HepG2 (cell line): ENCODE results near the gene SLC7A10. TPM values are rescaled to one million over a fixed set of nuclear protein-coding genes. Genes with fewer than 3 reads are reported as not detected.

Experiments
- ATAC-seq: fragments of 200-7000 bp; cut with Tn5 transposase; 3 replicates; pipeline ENCODE4 v1.9.1; 2020; ENCODE audit warnings: mild to moderate bottlenecking, moderate library complexity
- BruUV-seq: library from RNA; stranded (reverse); fragments of 400-500 nt; replicated peaks from 2 replicates; lab custom pipeline; 2021; lab: Mats Ljungman, UMichigan
- CTCF ChIA-PET: fragments of 300-600 bp; formaldehyde crosslinking; extraction: SDS; loops from one replicate; lab custom pipeline; 2021; ENCODE audit warnings: low total read pairs, inconsistent platforms, low intra/inter-chr PET ratio; lab: Yijun Ruan, JAX
- POLR2A ChIA-PET: fragments of 350-600 bp; sonication (Branson Sonifier 250); formaldehyde crosslinking; loops from one replicate; lab custom pipeline; 2020; ENCODE audit warnings: antibody characterized with exemption, inconsistent platforms; lab: Yijun Ruan, JAX
- DNase-seq: peaks from one replicate; pipeline ENCODE4 v3.0.0-alpha.2; 2015; ENCODE audit warnings: low spot score
- FAIRE-seq: peaks from 3 replicates; lab custom pipeline; 2011; peaks lifted over from hg19 to GRCh38; lab: Jason Lieb, UNC
- H2AFZ ChIP-seq: one replicate; pipeline ENCODE4 v1.6.1; 2011; ENCODE audit warnings: low read length, inconsistent platforms
- H3K27ac ChIP-seq: fragments of 300-600 bp; 3 replicates; pipeline ENCODE4 v1.8.0; 2011; ENCODE audit warnings: mixed run types, mild to moderate bottlenecking, mixed read lengths, low read length, inconsistent platforms; ENCODE audit not compliant: insufficient read depth; ENCODE audit errors: extremely low read length
- H3K27me3 ChIP-seq, 2 experiments: fragments of 200-600 bp in 1 of 2; 2 replicates in 1 of 2; 3 replicates in 1 of 2; pipeline versions ENCODE4 v1.6.0 to v1.8.0; 2011; ENCODE audit warnings: low read length in 2 of 2, mild to moderate bottlenecking in 2 of 2, moderate library complexity in 2 of 2, inconsistent platforms in 1 of 2; ENCODE audit not compliant: insufficient read depth in 2 of 2, control insufficient read depth in 1 of 2
- H3K36me3 ChIP-seq, 2 experiments: fragments of 200-600 bp in 1 of 2; replicated peaks in 1 of 2; 2 replicates in 1 of 2; 3 replicates in 1 of 2; pipeline versions ENCODE4 v1.5.1 to v1.8.0; 2011; ENCODE audit warnings: low read length in 2 of 2, inconsistent platforms in 1 of 2; ENCODE audit not compliant: insufficient read depth in 2 of 2, control insufficient read depth in 1 of 2
- H3K4me1 ChIP-seq: 2 replicates; pipeline ENCODE4 v1.5.1; 2012; ENCODE audit warnings: low read length, inconsistent platforms; ENCODE audit not compliant: insufficient read depth
- H3K4me2 ChIP-seq: 2 replicates; pipeline ENCODE4 v1.6.0; 2011; ENCODE audit warnings: low read depth, low read length, inconsistent platforms
- H3K4me3 ChIP-seq, 3 experiments: fragments of 200-600 bp in 1 of 3; sonication (generic), shearing (Covaris generic) in 1 of 3; replicated peaks in 1 of 3; 2 replicates each; pipeline ENCODE4 v1.5.1; 2011 to 2016; ENCODE audit warnings: low read length in 3 of 3, inconsistent platforms in 2 of 3, low read depth in 2 of 3, mild to moderate bottlenecking in 2 of 3, control low read depth in 1 of 3, mixed read lengths in 1 of 3; ENCODE audit not compliant: insufficient read depth in 1 of 3
- H3K79me2 ChIP-seq: one replicate; pipeline ENCODE4 v1.6.1; 2011; ENCODE audit warnings: low read length, inconsistent platforms; ENCODE audit not compliant: insufficient read depth
- H3K9ac ChIP-seq: 2 replicates; pipeline ENCODE4 v1.6.0; 2011; ENCODE audit warnings: mild to moderate bottlenecking, low read depth, low read length, inconsistent platforms; ENCODE audit not compliant: insufficient read depth
- H3K9me3 ChIP-seq: 2 replicates; pipeline ENCODE4 v1.5.1; 2012; ENCODE audit warnings: mild to moderate bottlenecking, low read length
- H4K20me1 ChIP-seq: 2 replicates; pipeline ENCODE4 v1.6.0; 2011; ENCODE audit warnings: inconsistent platforms, mild to moderate bottlenecking, low read length, moderate library complexity; ENCODE audit not compliant: insufficient read depth
- HNRNPL ChIP-seq: fragments of 200-400 bp; formaldehyde crosslinking; IDR thresholded peaks from 2 replicates; pipeline ENCODE4 v1.6.1; 2017; ENCODE audit warnings: mild to moderate bottlenecking, low read depth, low read length
- PAX8 ChIP-seq: sonication (generic); formaldehyde crosslinking; IDR thresholded peaks from 2 replicates; pipeline ENCODE4 v1.8.0; 2022; ENCODE audit warnings: mild to moderate bottlenecking, missing genetic modification reagents, borderline replicate concordance
- PCBP2 ChIP-seq: fragments of 200-400 bp; formaldehyde crosslinking; optimal IDR thresholded peaks from 2 replicates; pipeline ENCODE3; 2018; ENCODE audit warnings: low read length, low read depth; ENCODE audit not compliant: poor library complexity, severe bottlenecking
- ZMAT3 ChIP-seq: sonication (generic); formaldehyde crosslinking; conservative IDR thresholded peaks from 2 replicates; pipeline ENCODE4 v1.7.0; 2021; ENCODE audit warnings: missing genetic modification reagents
- ZMYM4 ChIP-seq: sonication (generic); formaldehyde crosslinking; IDR thresholded peaks from 2 replicates; pipeline ENCODE4 v1.8.1; 2023; ENCODE audit warnings: mild to moderate bottlenecking, missing genetic modification reagents
- ZNF350 ChIP-seq: sonication (generic); formaldehyde crosslinking; IDR thresholded peaks from 2 replicates; pipeline ENCODE4 v1.4.0; 2020; ENCODE audit warnings: mild to moderate bottlenecking, low read depth, missing genetic modification reagents, borderline replicate concordance
- ZNF678 ChIP-seq: sonication (generic); formaldehyde crosslinking; IDR thresholded peaks from 2 replicates; pipeline ENCODE4 v1.4.0; 2020; ENCODE audit warnings: mild to moderate bottlenecking, missing genetic modification reagents
- ZNF768 ChIP-seq: sonication (generic); formaldehyde crosslinking; IDR thresholded peaks from 2 replicates; pipeline ENCODE4 v1.4.0; 2020; ENCODE audit warnings: missing genetic modification reagents
- ZNF776 ChIP-seq: sonication (generic); formaldehyde crosslinking; IDR thresholded peaks from 2 replicates; pipeline ENCODE4 v1.4.0; 2020; ENCODE audit warnings: mild to moderate bottlenecking, missing genetic modification reagents
- ZSCAN31 ChIP-seq: sonication (generic); formaldehyde crosslinking; IDR thresholded peaks from 2 replicates; pipeline ENCODE4 v1.5.0; 2020; ENCODE audit warnings: low read depth, mild to moderate bottlenecking, missing genetic modification reagents
- WGBS: methylation state at CpG from one replicate; pipeline ENCODE4 v1.1.6; 2017; ENCODE audit warnings: low lambda C conversion rate; 5-methylcytosine and 5-hydroxymethylcytosine counted together
- in situ Hi-C: cut with HindIII; loops from 2 replicates; pipeline ENCODE4 v1.10.0; 2017; ENCODE audit warnings: low pct_unique_long_range_greater_than_20kb; ENCODE audit not compliant: extremely low pct_ligation_motif_present
- intact Hi-C: fragments of 100-400 bp; cut with micrococcal nuclease; formaldehyde crosslinking; loops from one replicate; pipeline ENCODE4 v1.10.0; 2022; ENCODE audit not compliant: unreplicated experiment
- polyA plus RNA-seq, 8 experiments: library from polyadenylated mRNA; depleted of rRNA in 3 of 8; stranded (reverse) in 7 of 8; unstranded in 1 of 8; fragments of >200 nt; fragmentation: Illumina TruSeq in 4 of 8; extraction: Trizol in 4 of 8; gene quantifications; 2 replicates each; pipeline versions ENCODE4 v1.2.1 to v1.2.3, GENCODE V29; 2011 to 2016; ENCODE audit warnings: low read depth in 4 of 8, missing spikeins in 1 of 8, mixed read lengths in 1 of 8; ENCODE audit not compliant: insufficient read depth in 1 of 8
- total RNA-seq, 5 experiments: library from RNA; depleted of rRNA; stranded (reverse); fragments of >200 nt; fragmentation: Illumina TruSeq; extraction: Trizol; gene quantifications; 2 replicates each; pipeline ENCODE4 v1.2.3, GENCODE V29; 2016; ENCODE audit warnings: low read depth in 1 of 5
- TF ChIP-seq, protein P1 (sequence below): sonication (generic); formaldehyde crosslinking; IDR thresholded peaks from 2 replicates; pipeline ENCODE4 v1.5.1; 2020; ENCODE audit warnings: mild to moderate bottlenecking, moderate library complexity, missing genetic modification reagents
- TF ChIP-seq, protein P2 (sequence below): sonication (generic); formaldehyde crosslinking; IDR thresholded peaks from 2 replicates; pipeline ENCODE4 v1.4.0; 2020; ENCODE audit warnings: mild to moderate bottlenecking, missing genetic modification reagents
- TF ChIP-seq, protein P3 (sequence below): IDR thresholded peaks from 2 replicates; pipeline ENCODE4 v1.6.1; 2016; ENCODE audit warnings: control low read depth
- TF ChIP-seq, protein P4 (sequence below): sonication (generic); IDR thresholded peaks from 2 replicates; pipeline ENCODE4 v1.6.1; 2016; ENCODE audit warnings: low read depth, borderline replicate concordance
- TF ChIP-seq, protein P5 (sequence below): sonication (generic); formaldehyde crosslinking; IDR thresholded peaks from 2 replicates; pipeline ENCODE4 v1.4.0; 2020; ENCODE audit warnings: mild to moderate bottlenecking, low read depth, missing genetic modification reagents

SLC7A10 gene
- total and polyA plus RNA-seq, 2 of the 13 experiments (the other 11 are each of a cell fraction or from before 2014, with no cell fraction given), result 1.1 to 2.2 TPM

DNA sequence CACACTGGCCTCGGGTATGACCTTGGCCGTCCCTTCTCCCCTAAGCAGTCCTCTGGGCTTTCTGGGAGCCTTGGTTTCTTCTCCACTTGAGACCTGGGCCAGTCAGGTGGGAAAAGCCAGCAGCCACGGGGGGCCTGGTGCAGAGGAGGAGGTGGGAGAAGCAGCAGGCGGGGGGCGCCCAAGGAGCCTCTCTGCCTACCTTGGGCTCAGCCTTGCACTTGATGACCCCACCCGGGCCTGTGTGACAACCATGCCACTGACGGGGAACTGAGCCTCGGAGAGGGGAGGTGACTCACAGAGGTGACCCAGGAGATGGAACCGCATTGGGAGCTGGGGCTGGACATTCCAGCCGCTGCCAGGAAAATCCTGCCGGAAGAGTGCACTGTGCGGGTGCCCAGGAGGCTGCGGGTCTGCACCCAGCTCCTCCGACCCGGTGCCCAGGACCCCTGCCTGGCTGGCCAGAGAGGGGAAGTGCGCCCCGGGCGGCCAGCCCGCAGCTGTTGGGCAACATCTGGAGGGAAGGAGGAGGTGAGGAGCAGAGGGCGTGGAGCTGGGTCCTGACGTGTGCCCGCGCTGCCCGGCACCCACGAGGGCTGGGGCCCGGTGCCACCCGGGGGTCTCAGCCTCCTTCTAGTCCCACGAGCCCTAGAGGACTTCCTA lies 23.4 kb upstream of the SLC7A10 start:
- peak; percentile 59 for ATAC-seq
- TF ChIP-seq ZMAT3 (CRISPR knock-in tag) (no peak), ZNF350 (CRISPR knock-in tag) (no peak), PAX8 (CRISPR knock-in tag) (no peak), ZNF776 (0 out of 2 replicates have a peak, but pooled peaks have one; percentile 40), HNRNPL (peak; percentile 97), ZNF678 (CRISPR knock-in tag) (no peak), PCBP2 (no peak), ZNF768 (CRISPR knock-in tag) (peak; percentile 53; the same call in 1 of the 2 replicates), ZMYM4 (CRISPR knock-in tag) (no peak), ZSCAN31 (CRISPR knock-in tag) (0 out of 2 replicates have a peak, but pooled peaks have one; percentile 33)
- TF ChIP-seq, protein P1, sequence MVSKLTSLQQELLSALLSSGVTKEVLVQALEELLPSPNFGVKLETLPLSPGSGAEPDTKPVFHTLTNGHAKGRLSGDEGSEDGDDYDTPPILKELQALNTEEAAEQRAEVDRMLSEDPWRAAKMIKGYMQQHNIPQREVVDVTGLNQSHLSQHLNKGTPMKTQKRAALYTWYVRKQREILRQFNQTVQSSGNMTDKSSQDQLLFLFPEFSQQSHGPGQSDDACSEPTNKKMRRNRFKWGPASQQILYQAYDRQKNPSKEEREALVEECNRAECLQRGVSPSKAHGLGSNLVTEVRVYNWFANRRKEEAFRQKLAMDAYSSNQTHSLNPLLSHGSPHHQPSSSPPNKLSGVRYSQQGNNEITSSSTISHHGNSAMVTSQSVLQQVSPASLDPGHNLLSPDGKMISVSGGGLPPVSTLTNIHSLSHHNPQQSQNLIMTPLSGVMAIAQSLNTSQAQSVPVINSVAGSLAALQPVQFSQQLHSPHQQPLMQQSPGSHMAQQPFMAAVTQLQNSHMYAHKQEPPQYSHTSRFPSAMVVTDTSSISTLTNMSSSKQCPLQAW (CRISPR knock-in tag), result 0 out of 2 replicates have a peak, but pooled peaks have one; percentile 5
- TF ChIP-seq, protein P2, sequence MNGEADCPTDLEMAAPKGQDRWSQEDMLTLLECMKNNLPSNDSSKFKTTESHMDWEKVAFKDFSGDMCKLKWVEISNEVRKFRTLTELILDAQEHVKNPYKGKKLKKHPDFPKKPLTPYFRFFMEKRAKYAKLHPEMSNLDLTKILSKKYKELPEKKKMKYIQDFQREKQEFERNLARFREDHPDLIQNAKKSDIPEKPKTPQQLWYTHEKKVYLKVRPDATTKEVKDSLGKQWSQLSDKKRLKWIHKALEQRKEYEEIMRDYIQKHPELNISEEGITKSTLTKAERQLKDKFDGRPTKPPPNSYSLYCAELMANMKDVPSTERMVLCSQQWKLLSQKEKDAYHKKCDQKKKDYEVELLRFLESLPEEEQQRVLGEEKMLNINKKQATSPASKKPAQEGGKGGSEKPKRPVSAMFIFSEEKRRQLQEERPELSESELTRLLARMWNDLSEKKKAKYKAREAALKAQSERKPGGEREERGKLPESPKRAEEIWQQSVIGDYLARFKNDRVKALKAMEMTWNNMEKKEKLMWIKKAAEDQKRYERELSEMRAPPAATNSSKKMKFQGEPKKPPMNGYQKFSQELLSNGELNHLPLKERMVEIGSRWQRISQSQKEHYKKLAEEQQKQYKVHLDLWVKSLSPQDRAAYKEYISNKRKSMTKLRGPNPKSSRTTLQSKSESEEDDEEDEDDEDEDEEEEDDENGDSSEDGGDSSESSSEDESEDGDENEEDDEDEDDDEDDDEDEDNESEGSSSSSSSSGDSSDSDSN (CRISPR knock-in tag), result peak; percentile 68
- TF ChIP-seq, protein P3, sequence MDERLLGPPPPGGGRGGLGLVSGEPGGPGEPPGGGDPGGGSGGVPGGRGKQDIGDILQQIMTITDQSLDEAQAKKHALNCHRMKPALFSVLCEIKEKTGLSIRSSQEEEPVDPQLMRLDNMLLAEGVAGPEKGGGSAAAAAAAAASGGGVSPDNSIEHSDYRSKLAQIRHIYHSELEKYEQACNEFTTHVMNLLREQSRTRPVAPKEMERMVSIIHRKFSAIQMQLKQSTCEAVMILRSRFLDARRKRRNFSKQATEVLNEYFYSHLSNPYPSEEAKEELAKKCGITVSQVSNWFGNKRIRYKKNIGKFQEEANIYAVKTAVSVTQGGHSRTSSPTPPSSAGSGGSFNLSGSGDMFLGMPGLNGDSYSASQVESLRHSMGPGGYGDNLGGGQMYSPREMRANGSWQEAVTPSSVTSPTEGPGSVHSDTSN (CRISPR knock-in tag), result no peak
- TF ChIP-seq, protein P4, sequence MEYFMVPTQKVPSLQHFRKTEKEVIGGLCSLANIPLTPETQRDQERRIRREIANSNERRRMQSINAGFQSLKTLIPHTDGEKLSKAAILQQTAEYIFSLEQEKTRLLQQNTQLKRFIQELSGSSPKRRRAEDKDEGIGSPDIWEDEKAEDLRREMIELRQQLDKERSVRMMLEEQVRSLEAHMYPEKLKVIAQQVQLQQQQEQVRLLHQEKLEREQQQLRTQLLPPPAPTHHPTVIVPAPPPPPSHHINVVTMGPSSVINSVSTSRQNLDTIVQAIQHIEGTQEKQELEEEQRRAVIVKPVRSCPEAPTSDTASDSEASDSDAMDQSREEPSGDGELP, result no peak
- TF ChIP-seq, protein P5, sequence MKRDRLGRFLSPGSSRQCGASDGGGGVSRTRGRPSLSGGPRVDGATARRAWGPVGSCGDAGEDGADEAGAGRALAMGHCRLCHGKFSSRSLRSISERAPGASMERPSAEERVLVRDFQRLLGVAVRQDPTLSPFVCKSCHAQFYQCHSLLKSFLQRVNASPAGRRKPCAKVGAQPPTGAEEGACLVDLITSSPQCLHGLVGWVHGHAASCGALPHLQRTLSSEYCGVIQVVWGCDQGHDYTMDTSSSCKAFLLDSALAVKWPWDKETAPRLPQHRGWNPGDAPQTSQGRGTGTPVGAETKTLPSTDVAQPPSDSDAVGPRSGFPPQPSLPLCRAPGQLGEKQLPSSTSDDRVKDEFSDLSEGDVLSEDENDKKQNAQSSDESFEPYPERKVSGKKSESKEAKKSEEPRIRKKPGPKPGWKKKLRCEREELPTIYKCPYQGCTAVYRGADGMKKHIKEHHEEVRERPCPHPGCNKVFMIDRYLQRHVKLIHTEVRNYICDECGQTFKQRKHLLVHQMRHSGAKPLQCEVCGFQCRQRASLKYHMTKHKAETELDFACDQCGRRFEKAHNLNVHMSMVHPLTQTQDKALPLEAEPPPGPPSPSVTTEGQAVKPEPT (CRISPR knock-in tag), result no peak

More for the DNA sequence above, 23.4 kb upstream of the SLC7A10 start:
- DNase-seq (peak; percentile 53), FAIRE-seq (no peak)
- Histone ChIP-seq H3K36me3 (no peaks in the 10 kb centered on the region), H3K4me1 (peaks cover 62% of the 10 kb centered on the region), H3K4me3 (peak overlapping the region; percentile 25 to 69 (median 27); a peak in 5 of 6 replicates), H3K9ac (peak overlapping the region; percentile 41), H3K27ac (peak overlapping the region; percentile 83), H3K4me2 (peak overlapping the region; percentile 79), H3K9me3 (peaks cover 7% of the 10 kb centered on the region; the same call in 1 of the 2 replicates), H2AFZ (no peak overlapping the region), H4K20me1 (no peaks in the 10 kb centered on the region), H3K79me2 (no peaks in the 10 kb centered on the region), H3K27me3 (peaks cover 3 to 4% of the 10 kb centered on the region in 2 experiments; a peak in 3 of 5 replicates)
- WGBS, result 0% methylated on average over 6 of the region's 28 CpGs
- ChIA-PET POLR2A (interaction anchor here (0.6 to 4.1 kb wide), 17 partner anchors 10 to 1110 kb away, joined by 3 to 51 read pairs (median 6); partner anchors contain the start of genes CEBPA and CEBPG), CTCF (interaction anchor here (1.2 kb wide), 1 partner anchor 125 kb away, joined by 3 read pairs; the partner anchor contains the start of gene CEBPG)
- intact Hi-C loops (loop anchor here (1.0 to 2.0 kb wide), 2 partner anchors 30 to 46 kb away; no protein-coding TSS in a partner anchor), in situ Hi-C loops (no loop called here)
- TSS peak; percentile 77 for BruUV-seq
